Cardiac fibroblast (primary cell): ENCODE results near the gene GFPT1.
A peak's percentile ranks its signal among the peaks of the same experiment; 100 is the strongest.

Experiments
- DNase-seq, 2 donors: peaks; one replicate each; pipeline versions ENCODE4 v3.0.0 to v3.0.0-alpha.2; 2010; ENCODE audit warnings: low read depth in 2 of 2
- H3K4me3 ChIP-seq, 2 donors: replicated peaks in 1 of 2; 1 replicate in 1 of 2; 2 replicates in 1 of 2; pipeline ENCODE4 v1.5.1; 2011; ENCODE audit warnings: low read depth in 2 of 2, low read length in 2 of 2, mild to moderate bottlenecking in 2 of 2, moderate library complexity in 1 of 2
- CTCF ChIP-seq: IDR thresholded peaks from one replicate; pipeline ENCODE4 v1.5.1; 2011; ENCODE audit warnings: low read depth, mild to moderate bottlenecking, low read length, inconsistent platforms

Gene GFPT1

GRCh38 chr2:69306393-69306821 is 80.6 kb downstream of the GFPT1 start:
- peak in 1 of 2 donors; percentile 65 for DNase-seq
- peak overlapping the region; percentile 44 to 59 for H3K4me3 ChIP-seq
- TF ChIP-seq CTCF, result no peak

- H3K4me3 ChIP-seq, result peak overlapping the region; percentile 44 to 59
- peak; percentile 40 to 59 for DNase-seq
- no peak for TF ChIP-seq CTCF
These were observed 81.2 kb downstream of the GFPT1 start for GRCh38 chr2:69305712-69306392.

GRCh38 chr2:69305166-69305565 is 81.9 kb downstream of the GFPT1 start:
- no peak for TF ChIP-seq CTCF
- no peak overlapping the region for H3K4me3 ChIP-seq
- DNase-seq, result no peak

GRCh38 chr2:69304656-69305055 is 82.4 kb downstream of the GFPT1 start:
- DNase-seq, result no peak
- no peak overlapping the region for H3K4me3 ChIP-seq
- no peak for TF ChIP-seq CTCF

GRCh38 chr2:69300650-69301049 is 86.4 kb downstream of the GFPT1 start:
- no peak for TF ChIP-seq CTCF
- DNase-seq, result peak in 1 of 2 donors; percentile 47
- H3K4me3 ChIP-seq, result no peak overlapping the region

- DNase-seq, result peak; percentile 52 to 61
- TF ChIP-seq CTCF, result no peak
- no peak overlapping the region for H3K4me3 ChIP-seq
These were observed 87.1 kb downstream of the GFPT1 start for GRCh38 chr2:69299772-69300516.
